ENCODE measurements around the gene MLLT3. TPM values are rescaled to one million over a fixed set of nuclear protein-coding genes. Genes with fewer than 3 reads are reported as not detected.

MLLT3 gene
- total and polyA plus RNA-seq, 8 donors = 6.5 to 48.7 (median 24.4) TPM

DNA sequence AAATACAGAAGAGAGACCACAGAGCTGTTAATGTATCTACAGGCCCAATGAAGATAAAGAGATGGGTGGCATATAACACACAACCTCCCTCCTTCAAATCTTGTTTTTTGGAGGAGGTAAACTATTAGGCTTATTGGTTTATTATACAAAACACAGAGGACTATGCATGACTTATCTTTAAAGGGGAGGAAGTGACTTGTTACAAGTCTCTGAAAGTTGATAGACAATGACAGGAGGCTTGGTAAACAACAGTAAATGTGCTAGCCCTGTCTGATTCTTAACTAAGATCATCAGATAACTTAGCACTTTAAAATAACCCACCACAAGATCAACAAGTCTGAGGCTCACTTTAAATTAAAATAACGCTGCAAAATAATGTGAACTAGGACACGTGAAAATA is 219.0 kb downstream of the MLLT3 start:
- intact Hi-C loops (cut with DNase I; ENCODE audit: low total_unique reads) = no loop called here
- H3K36me3 ChIP-seq = no peaks in the 10 kb centered on the region
- no peaks in the 10 kb centered on the region for H3K4me1 ChIP-seq
- no peaks in the 10 kb centered on the region for H3K9me3 ChIP-seq
- TF ChIP-seq EP300 (IDR thresholded peaks at IDR 0.05) = no peak
- TF ChIP-seq POLR2AphosphoS5 (IDR thresholded peaks at IDR 0.05) = no peak
- TF ChIP-seq POLR2A (IDR thresholded peaks at IDR 0.05) = no peak
- TF ChIP-seq, protein P1, sequence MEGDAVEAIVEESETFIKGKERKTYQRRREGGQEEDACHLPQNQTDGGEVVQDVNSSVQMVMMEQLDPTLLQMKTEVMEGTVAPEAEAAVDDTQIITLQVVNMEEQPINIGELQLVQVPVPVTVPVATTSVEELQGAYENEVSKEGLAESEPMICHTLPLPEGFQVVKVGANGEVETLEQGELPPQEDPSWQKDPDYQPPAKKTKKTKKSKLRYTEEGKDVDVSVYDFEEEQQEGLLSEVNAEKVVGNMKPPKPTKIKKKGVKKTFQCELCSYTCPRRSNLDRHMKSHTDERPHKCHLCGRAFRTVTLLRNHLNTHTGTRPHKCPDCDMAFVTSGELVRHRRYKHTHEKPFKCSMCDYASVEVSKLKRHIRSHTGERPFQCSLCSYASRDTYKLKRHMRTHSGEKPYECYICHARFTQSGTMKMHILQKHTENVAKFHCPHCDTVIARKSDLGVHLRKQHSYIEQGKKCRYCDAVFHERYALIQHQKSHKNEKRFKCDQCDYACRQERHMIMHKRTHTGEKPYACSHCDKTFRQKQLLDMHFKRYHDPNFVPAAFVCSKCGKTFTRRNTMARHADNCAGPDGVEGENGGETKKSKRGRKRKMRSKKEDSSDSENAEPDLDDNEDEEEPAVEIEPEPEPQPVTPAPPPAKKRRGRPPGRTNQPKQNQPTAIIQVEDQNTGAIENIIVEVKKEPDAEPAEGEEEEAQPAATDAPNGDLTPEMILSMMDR (IDR thresholded peaks at IDR 0.05) = no peak
- no peak overlapping the region for H3K4me3 ChIP-seq
- H3K27me3 ChIP-seq = no peaks in the 10 kb centered on the region
- 89 to 95% (median 91%) methylated on average over 2 of the region's 2 CpGs for WGBS, 5 donors
- H3K27ac ChIP-seq = no peak overlapping the region
- DNase-seq = no peak

DNA sequence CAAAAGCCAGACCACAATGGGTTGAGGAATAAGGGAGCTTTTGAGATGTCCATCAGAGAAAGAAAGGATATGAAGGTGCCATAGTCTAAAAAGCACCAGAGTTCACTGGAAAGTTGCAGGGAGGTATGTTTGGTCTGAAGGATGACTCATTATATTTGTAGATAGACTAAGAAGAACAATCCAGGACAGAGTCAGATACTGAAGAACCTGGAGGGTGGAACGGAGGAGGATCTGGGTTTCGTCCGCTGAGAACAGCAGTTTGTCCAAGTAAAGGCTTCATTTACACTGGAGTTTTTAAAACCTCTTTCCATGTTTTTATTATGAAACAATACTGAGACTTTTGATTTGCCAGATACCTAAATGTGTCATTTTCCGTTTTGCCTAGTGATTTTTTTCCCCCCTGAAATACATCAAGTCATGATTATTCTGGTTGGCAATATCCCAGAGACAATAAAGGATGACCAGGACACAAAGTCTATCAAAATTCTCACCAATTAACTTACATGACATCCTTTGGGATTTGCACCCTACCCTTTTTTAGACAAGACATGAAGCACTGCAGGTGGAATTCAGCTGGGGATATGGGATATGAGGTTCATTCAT is 219.9 kb downstream of the MLLT3 start:
- Histone ChIP-seq H3K36me3 (no peaks in the 10 kb centered on the region), H3K9me3 (no peaks in the 10 kb centered on the region), H3K27me3 (no peaks in the 10 kb centered on the region), H3K27ac (no peak overlapping the region), H3K4me1 (no peaks in the 10 kb centered on the region), H3K4me3 (no peak overlapping the region)
- intact Hi-C loops (cut with DNase I; ENCODE audit: low total_unique reads) = no loop called here
- DNase-seq = no peak
- WGBS, 5 donors = 84 to 93% (median 92%) methylated on average over 4 of the region's 4 CpGs
- TF ChIP-seq EP300 (IDR thresholded peaks at IDR 0.05) = no peak
- TF ChIP-seq POLR2AphosphoS5 (IDR thresholded peaks at IDR 0.05) = no peak
- no peak for TF ChIP-seq POLR2A (IDR thresholded peaks at IDR 0.05)
- TF ChIP-seq, protein P1 (IDR thresholded peaks at IDR 0.05) = no peak

DNA sequence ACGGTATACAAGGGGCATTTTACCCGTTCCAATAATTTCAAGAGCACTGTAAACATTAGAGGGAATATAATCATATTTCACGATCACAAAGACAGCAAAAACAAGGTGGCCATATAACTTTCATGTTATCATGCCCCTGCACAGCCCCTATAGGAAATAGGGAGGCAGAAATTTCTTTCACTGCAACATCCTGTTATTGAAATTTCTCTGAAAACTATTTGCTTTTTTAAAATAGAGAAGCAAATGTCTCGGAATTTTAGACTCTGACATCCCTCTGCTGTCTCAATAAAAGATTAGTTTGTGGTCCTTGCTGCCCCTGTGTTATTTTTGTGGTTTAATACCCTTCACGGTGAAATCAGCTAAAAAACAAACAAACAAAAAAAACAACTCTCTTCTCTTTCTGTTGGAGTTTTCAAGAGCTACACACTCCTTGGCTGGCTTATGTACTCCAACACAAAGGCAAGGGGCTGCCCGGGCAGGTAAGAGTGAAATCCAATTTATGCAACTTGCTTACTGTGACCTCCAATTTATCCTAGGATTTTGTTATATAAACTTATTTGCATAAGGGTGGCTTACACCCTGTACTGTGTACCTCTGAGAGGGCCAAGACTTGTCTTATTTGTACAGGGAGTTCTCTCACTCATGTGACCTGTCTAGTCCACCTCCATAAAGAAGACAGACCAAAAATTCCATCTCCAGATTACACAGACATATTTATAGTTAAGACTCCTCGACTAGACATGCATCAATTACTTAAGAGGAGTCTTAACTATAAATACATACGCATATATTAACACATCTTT is 223.6 kb downstream of the MLLT3 start:
- 72 to 81% (median 75%) methylated on average over 8 of the region's 8 CpGs for WGBS, 5 donors
- intact Hi-C loops (cut with DNase I; ENCODE audit: low total_unique reads) = no loop called here
- Histone ChIP-seq H3K27ac (no peak overlapping the region), H3K27me3 (no peaks in the 10 kb centered on the region), H3K4me1 (peaks cover 0 to 11% (median 0%) of the 10 kb centered on the region in 4 donors), H3K9me3 (no peaks in the 10 kb centered on the region), H3K36me3 (no peaks in the 10 kb centered on the region), H3K4me3 (no peak overlapping the region)
- TF ChIP-seq POLR2A (IDR thresholded peaks at IDR 0.05) (no peak), POLR2AphosphoS5 (IDR thresholded peaks at IDR 0.05) (no peak), EP300 (IDR thresholded peaks at IDR 0.05) (no peak)
- TF ChIP-seq, protein P1 (IDR thresholded peaks at IDR 0.05) = no peak
- DNase-seq = no peak

DNA sequence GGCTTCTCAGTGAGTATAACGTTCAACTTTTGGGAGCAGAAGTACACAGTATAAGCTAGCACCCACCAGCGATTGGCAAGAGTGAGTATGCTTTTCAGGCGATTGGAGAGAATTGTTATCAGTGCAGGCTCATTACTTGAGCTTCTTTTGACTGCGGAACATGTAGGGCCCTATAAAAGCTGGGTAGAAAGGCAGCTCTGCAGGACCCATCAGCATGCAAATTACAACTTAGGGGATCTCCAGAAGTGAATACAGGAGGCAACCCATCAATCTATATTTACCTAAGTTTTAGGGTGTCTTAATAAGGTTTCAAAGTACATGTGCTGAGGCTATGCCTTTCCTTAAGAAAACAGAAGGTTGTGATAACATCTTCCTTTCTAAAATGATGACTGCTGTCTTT is 225.0 kb downstream of the MLLT3 start:
- no peak for TF ChIP-seq EP300 (IDR thresholded peaks at IDR 0.05)
- no peak for TF ChIP-seq POLR2A (IDR thresholded peaks at IDR 0.05)
- TF ChIP-seq POLR2AphosphoS5 (IDR thresholded peaks at IDR 0.05) = no peak
- TF ChIP-seq, protein P1 (IDR thresholded peaks at IDR 0.05) = no peak
- 80 to 90% (median 87%) methylated on average over 4 of the region's 4 CpGs for WGBS, 5 donors
- intact Hi-C loops (cut with DNase I; ENCODE audit: low total_unique reads) = no loop called here

More for the DNA sequence above, 225.0 kb downstream of the MLLT3 start:
- Histone ChIP-seq H3K4me3 (no peak overlapping the region), H3K9me3 (no peaks in the 10 kb centered on the region), H3K36me3 (no peaks in the 10 kb centered on the region), H3K27me3 (no peaks in the 10 kb centered on the region), H3K4me1 (peaks cover 0 to 11% (median 0%) of the 10 kb centered on the region in 4 donors), H3K27ac (no peak overlapping the region)
- no peak for DNase-seq
